HG02642 (cell line): Measurements from ENCODE around the gene KCNE4.

Source experiments
- ATAC-seq: cut with Tn5 transposase; IDR thresholded peaks from one replicate; pipeline ENCODE4 v1.9.1; 2021; ENCODE audit warnings: mild to moderate bottlenecking; ENCODE audit not compliant: unreplicated experiment, poor library complexity

KCNE4 gene

DNA sequence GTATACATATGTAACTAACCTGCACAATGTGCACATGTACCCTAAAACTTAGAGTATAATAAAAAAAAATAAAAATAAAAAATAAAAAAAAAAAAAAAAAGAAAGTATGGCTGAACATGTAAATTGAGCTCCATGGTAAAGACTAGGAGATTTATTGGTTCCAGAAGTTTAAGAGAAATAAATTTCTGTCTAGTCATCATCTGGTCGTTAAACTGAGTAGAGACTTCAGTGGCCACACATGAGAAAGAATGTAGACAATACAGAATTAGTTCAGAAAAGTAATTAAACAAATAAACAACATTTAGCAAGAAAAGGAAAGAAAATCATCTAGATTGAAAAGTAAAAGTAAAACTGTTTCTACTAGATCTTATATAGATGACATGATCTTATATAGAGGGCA, 12.4 kb upstream of the KCNE4 start:
- ATAC-seq = no peak

GRCh38 chr2:223040527-223040926, 11.5 kb upstream of the KCNE4 start:
- no peak for ATAC-seq

GRCh38 chr2:223041527-223042109, 10.4 kb upstream of the KCNE4 start:
- ATAC-seq = no peak

DNA sequence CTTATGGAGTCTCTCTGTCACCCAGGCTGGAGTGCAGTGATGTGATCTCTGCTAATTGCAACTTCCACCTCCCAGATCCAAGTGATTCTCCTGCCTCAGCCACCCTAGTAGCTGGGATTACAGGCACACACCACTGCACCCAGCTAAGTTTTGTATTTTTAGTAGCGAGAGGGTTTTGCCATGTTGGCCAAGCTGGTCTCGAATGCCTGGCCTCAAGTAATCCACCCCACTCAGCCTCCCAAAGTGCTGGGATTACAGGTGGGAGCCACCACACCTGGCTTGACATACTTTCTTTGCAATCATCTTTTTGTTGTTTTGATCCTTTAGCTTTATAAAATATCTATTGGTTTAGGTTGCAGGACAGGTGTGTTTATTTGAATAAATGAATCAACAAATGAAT, 9.7 kb upstream of the KCNE4 start:
- no peak for ATAC-seq

DNA sequence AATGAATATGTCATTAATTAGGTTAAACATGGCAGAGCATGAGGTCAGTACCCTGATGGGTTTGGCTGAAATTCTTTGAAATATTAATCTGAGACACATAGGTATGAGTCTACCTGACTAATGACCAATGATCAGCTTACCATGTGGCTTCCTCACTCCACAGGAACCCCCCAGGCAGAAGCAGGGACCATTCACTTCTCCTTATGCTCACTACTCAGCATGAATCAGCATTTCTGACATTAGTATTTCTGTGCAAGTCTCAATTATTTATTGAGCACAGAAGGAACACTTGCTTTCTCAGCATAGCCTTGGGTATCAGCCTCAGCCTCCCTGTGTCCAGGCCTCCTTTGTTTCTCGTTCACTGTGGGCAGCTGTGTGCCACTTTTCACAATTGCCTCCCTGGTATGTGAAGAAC, 9.3 kb upstream of the KCNE4 start:
- no peak for ATAC-seq

- ATAC-seq = no peak
Observed at GRCh38 chr2:223043164-223043941, 8.6 kb upstream of the KCNE4 start.

DNA sequence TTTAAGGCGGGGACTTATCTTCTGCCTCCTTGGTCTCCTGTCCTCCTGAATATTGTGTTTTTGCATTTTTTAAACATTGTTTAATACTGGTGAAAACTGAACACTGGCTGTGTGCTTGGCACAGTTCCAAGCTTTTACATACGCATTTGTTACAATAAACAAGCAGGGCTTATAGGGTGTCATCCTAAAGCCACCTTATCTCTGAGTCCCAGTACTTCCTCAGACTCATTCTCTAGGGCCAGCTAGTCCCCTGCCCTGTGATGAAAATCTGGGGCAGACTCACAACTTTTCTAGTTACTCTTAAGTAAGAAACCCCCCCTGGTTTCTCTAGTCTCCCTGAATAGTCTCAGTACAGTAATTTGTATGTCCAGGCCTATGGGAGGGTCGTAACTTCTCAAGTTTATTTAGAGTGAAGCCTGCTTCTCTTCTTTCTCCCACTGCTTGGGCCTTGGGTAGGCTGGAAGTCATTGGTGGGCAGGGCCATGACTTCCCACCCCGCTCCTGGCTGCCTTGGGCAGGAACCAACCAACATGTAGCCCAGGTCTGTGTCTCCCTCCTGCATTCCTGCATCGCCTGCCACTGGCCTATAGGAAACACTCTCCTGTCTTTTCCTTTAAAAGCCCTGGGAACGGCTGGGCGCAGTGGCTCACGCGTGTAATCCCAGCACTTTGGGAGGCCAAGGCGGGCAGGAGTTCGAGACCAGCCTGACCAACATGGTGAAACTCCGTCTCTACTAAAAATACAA, 7.7 kb upstream of the KCNE4 start:
- no peak for ATAC-seq

DNA sequence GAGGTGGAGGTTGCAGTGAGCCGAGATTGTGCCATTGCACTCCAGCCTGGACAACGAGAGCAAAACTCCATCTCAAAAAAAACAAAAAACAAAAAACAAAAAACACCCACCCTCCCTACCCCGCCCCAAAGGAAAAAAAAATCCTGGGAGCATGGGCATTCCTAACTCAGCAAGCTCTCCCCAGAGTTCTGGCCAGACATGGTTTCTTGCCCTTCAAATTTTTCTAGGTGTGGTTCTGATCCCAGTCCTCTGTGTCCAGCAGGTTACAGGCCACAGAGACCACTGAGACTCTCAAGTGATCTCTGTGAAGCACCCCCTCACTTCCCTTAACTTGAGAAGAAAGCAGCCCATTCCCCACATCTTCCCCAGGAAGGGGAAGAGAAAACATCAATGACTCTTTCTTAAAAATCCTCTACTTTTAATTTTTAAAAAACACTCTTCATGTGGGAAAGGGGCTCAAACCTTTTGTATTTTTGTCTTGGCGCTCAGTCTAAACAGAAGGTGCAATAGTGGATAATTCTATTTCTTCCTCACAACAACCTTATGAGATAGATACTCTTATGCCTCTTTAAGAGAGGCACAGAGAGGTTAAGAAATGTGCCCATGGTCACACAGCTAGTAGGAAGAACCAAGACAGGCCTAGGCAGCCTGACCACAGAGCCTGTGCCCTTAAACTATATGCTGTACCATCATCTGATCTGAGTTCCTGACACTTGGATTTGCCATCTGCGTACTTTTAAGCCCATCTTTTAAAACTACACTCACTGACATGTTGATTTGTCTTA, 6.9 kb upstream of the KCNE4 start:
- no peak for ATAC-seq

GRCh38 chr2:223046470-223047040, 5.4 kb upstream of the KCNE4 start:
- ATAC-seq = no peak

GRCh38 chr2:223047260-223047761, 4.7 kb upstream of the KCNE4 start:
- no peak for ATAC-seq

GRCh38 chr2:223048519-223048918, 3.5 kb upstream of the KCNE4 start:
- ATAC-seq = no peak

GRCh38 chr2:223049356-223049755, 2.6 kb upstream of the KCNE4 start:
- ATAC-seq = no peak

GRCh38 chr2:223050188-223050587, 1.8 kb upstream of the KCNE4 start:
- ATAC-seq = no peak

DNA sequence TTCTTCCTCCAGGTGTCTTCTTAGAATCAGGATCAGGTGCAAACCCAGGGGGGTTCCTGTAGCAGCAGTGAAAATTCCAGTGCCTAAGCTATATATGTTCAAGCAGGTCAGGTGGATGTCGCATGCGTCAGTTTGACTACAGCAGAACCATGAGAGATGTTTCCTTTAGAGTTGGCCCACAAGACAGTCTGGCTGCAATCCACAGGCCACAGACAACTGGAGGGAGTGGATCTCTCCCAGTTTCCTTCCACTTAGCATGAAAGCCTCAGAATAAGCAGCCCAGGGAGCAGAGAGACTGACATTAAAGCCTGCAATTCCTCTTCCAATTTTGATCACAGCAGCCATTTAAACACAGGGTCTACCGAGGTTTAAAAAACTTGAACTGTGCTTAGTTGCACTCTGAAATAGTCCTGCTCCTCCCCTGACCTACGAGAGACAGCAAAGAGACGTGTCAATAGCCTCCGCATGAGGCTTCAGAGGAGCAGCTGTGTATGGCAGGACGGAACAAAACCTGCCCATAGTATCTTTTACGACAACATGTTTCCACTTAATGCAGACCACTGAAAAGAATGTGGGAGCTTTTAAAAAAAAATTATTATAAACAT, 988 bp upstream of the KCNE4 start:
- no peak for ATAC-seq

DNA sequence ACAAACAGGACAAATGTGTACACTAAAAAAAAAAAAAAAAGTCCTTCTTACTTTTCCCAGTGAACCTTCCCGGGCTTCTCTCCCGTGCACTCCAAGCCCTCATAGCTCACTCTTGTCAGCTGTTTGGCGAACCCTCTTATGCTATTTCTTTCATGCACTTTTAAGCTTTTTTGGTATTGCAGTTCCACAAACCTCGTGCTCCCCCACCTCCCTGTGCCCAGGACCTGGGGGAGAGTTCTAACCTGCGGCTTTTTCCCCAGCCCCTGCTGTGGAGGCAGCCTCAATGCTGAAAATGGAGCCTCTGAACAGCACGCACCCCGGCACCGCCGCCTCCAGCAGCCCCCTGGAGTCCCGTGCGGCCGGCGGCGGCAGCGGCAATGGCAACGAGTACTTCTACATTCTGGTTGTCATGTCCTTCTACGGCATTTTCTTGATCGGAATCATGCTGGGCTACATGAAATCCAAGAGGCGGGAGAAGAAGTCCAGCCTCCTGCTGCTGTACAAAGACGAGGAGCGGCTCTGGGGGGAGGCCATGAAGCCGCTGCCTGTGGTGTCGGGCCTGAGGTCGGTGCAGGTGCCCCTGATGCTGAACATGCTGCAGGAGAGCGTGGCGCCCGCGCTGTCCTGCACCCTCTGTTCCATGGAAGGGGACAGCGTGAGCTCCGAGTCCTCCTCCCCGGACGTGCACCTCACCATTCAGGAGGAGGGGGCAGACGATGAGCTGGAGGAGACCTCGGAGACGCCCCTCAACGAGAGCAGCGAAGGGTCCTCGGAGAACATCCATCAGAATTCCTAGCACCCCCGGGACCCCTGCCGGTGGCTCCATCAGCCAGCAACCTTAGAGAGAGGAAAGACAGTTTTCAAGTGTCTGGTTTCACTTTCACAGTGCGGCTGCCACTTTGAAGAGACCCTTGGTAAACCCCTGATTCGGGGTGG, 826 bp downstream of the KCNE4 start:
- ATAC-seq = no peak

- no peak for ATAC-seq
Observed at GRCh38 chr2:223053484-223054192, 1.6 kb downstream of the KCNE4 start.

DNA sequence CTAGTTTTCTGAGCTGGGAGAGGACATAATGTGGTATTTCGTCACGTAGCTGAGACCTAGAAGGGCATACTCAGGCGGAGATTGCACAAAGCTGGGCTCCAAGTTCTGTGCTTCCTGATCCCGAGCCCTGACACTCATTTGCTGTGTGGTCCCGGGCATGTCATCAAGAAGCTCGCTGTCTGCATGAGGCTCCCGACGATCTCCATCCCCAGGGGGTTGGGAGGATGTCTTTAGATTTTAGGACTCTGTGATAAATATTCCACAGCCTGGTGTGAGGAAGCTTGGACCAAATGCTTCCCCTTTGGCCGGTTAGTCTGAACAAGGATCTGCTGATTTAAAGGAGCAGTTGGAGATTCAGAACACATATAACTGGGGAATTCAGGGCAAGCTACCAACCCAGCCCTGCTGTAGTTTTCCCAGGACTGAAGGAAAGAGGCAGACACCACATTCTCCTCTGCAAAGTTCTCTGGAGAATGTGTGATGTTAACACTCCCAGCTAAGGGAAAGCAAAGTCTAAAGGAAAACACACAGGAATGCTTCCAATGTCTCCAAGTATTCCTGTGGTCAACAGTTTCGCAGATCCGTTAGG, 2.3 kb downstream of the KCNE4 start:
- no peak for ATAC-seq

- ATAC-seq = no peak
Observed at GRCh38 chr2:223055140-223055539, 3.1 kb downstream of the KCNE4 start.
